T-helper 17 cell (primary cell): ENCODE measurements around the gene SPTBN1. TPM values are rescaled to one million over a fixed set of nuclear protein-coding genes. Genes with fewer than 3 reads are reported as not detected.

Experiments used
- ATAC-seq: fragments of 150-1000 bp; cut with Tn5 transposase; 2 replicates; pipeline ENCODE4 v1.10.0; 2021; ENCODE audit warnings: mild to moderate bottlenecking, moderate library complexity
- DNase-seq, 3 donors: peaks; one replicate each; pipeline versions ENCODE4 v3.0.0 to v3.0.0-alpha.2; 2020 to 2021
- H3K9me3 ChIP-seq: one replicate; pipeline ENCODE4 v1.7.0; 2013; ENCODE audit warnings: low read length, mild to moderate bottlenecking; ENCODE audit not compliant: control insufficient read depth, poor library complexity, severe bottlenecking
- H3K27ac Mint-ChIP-seq: one replicate; pipeline ENCODE4 v1.8.0; 2022; ENCODE audit warnings: mild to moderate bottlenecking, moderate library complexity, mixed read lengths
- H3K27me3 Mint-ChIP-seq: one replicate; pipeline ENCODE4 v1.8.0; 2022; ENCODE audit warnings: mixed read lengths
- H3K36me3 Mint-ChIP-seq: one replicate; pipeline ENCODE4 v1.8.0; 2022; ENCODE audit warnings: low read depth, mixed read lengths
- H3K4me1 Mint-ChIP-seq: one replicate; pipeline ENCODE4 v1.8.0; 2022; ENCODE audit warnings: mild to moderate bottlenecking, mixed read lengths
- H3K4me3 Mint-ChIP-seq: one replicate; pipeline ENCODE4 v1.8.0; 2022; ENCODE audit warnings: mild to moderate bottlenecking, moderate library complexity, mixed read lengths
- total RNA-seq, 4 donors: library from RNA in 2 of 4; stranded (reverse) in 2 of 4; gene quantifications; one replicate each; pipeline ENCODE4 v1.2.3 and lab custom pipeline; 2022 to 2026

The SPTBN1 gene
- total RNA-seq, 2 donors from 2014 or later, result 187 to 195 TPM

- H3K27ac Mint-ChIP-seq, result no peak overlapping the region
- H3K27me3 Mint-ChIP-seq, result no peaks in the 10 kb centered on the region
- H3K9me3 ChIP-seq, result no peaks in the 10 kb centered on the region
- DNase-seq (no peak), ATAC-seq (no peak)
- H3K36me3 Mint-ChIP-seq, result peaks cover 3% of the 10 kb centered on the region
- H3K4me1 Mint-ChIP-seq, result peaks cover 19% of the 10 kb centered on the region
- peak overlapping the region; percentile 45 for H3K4me3 Mint-ChIP-seq
Observed at GRCh38 chr2:54636415-54637139, 180.4 kb downstream of the SPTBN1 start.

- Mint-ChIP-seq H3K27ac (no peak overlapping the region), H3K36me3 (no peaks in the 10 kb centered on the region), H3K27me3 (no peaks in the 10 kb centered on the region), H3K4me1 (peaks cover 22% of the 10 kb centered on the region), H3K4me3 (no peak overlapping the region)
- no peaks in the 10 kb centered on the region for H3K9me3 ChIP-seq
- DNase-seq (no peak), ATAC-seq (no peak)
Observed at GRCh38 chr2:54638103-54638502, 182.0 kb downstream of the SPTBN1 start.

- H3K4me1 Mint-ChIP-seq, result peaks cover 22% of the 10 kb centered on the region
- no peak overlapping the region for H3K4me3 Mint-ChIP-seq
- H3K36me3 Mint-ChIP-seq, result no peaks in the 10 kb centered on the region
- H3K27ac Mint-ChIP-seq, result peak overlapping the region; percentile 85
- DNase-seq (no peak), ATAC-seq (no peak)
- H3K27me3 Mint-ChIP-seq, result no peaks in the 10 kb centered on the region
- H3K9me3 ChIP-seq, result no peaks in the 10 kb centered on the region
Observed at GRCh38 chr2:54638774-54639187, 182.7 kb downstream of the SPTBN1 start.

- H3K4me3 Mint-ChIP-seq, result no peak overlapping the region
- peaks cover 17% of the 10 kb centered on the region for H3K4me1 Mint-ChIP-seq
- no peaks in the 10 kb centered on the region for H3K9me3 ChIP-seq
- H3K27me3 Mint-ChIP-seq, result no peaks in the 10 kb centered on the region
- no peak for DNase-seq
- H3K27ac Mint-ChIP-seq, result no peak overlapping the region
- H3K36me3 Mint-ChIP-seq, result peaks cover 2% of the 10 kb centered on the region
- no peak for ATAC-seq
Observed at GRCh38 chr2:54639609-54640008, 183.5 kb downstream of the SPTBN1 start.

GRCh38 chr2:54640834-54641540 lies 184.9 kb downstream of the SPTBN1 start:
- H3K27me3 Mint-ChIP-seq, result no peaks in the 10 kb centered on the region
- H3K9me3 ChIP-seq, result no peaks in the 10 kb centered on the region
- H3K27ac Mint-ChIP-seq, result peak overlapping the region; percentile 39
- H3K4me3 Mint-ChIP-seq, result no peak overlapping the region
- peaks cover 7% of the 10 kb centered on the region for H3K4me1 Mint-ChIP-seq
- ATAC-seq, result no peak
- H3K36me3 Mint-ChIP-seq, result peaks cover 4% of the 10 kb centered on the region
- DNase-seq, result no peak

GRCh38 chr2:54641988-54642387 lies 185.9 kb downstream of the SPTBN1 start:
- no peaks in the 10 kb centered on the region for H3K9me3 ChIP-seq
- DNase-seq, result no peak
- Mint-ChIP-seq H3K27me3 (no peaks in the 10 kb centered on the region), H3K36me3 (peaks cover 4% of the 10 kb centered on the region), H3K4me3 (no peak overlapping the region), H3K4me1 (peaks cover 7% of the 10 kb centered on the region), H3K27ac (peak overlapping the region; percentile 78)
- no peak for ATAC-seq

GRCh38 chr2:54642677-54643430 lies 186.7 kb downstream of the SPTBN1 start:
- Mint-ChIP-seq H3K36me3 (peaks cover 4% of the 10 kb centered on the region), H3K27ac (peak overlapping the region; percentile 78), H3K4me3 (no peak overlapping the region), H3K27me3 (no peaks in the 10 kb centered on the region), H3K4me1 (peaks cover 5% of the 10 kb centered on the region)
- ATAC-seq (no peak), DNase-seq (no peak)
- H3K9me3 ChIP-seq, result no peaks in the 10 kb centered on the region

- ATAC-seq (no peak), DNase-seq (no peak)
- no peaks in the 10 kb centered on the region for H3K9me3 ChIP-seq
- Mint-ChIP-seq H3K27ac (no peak overlapping the region), H3K4me1 (peaks cover 5% of the 10 kb centered on the region), H3K4me3 (no peak overlapping the region), H3K27me3 (no peaks in the 10 kb centered on the region), H3K36me3 (peaks cover 8% of the 10 kb centered on the region)
Observed at GRCh38 chr2:54644236-54644635, 188.1 kb downstream of the SPTBN1 start.

- ATAC-seq (no peak), DNase-seq (no peak)
- peaks cover 10% of the 10 kb centered on the region for H3K36me3 Mint-ChIP-seq
- H3K27ac Mint-ChIP-seq, result peak overlapping the region; percentile 27
- H3K9me3 ChIP-seq, result no peaks in the 10 kb centered on the region
- H3K27me3 Mint-ChIP-seq, result no peaks in the 10 kb centered on the region
- H3K4me1 Mint-ChIP-seq, result peaks cover 4% of the 10 kb centered on the region
- H3K4me3 Mint-ChIP-seq, result no peak overlapping the region
Observed at GRCh38 chr2:54646170-54646927, 190.2 kb downstream of the SPTBN1 start.

GRCh38 chr2:54648256-54648655 lies 192.1 kb downstream of the SPTBN1 start:
- no peaks in the 10 kb centered on the region for H3K9me3 ChIP-seq
- Mint-ChIP-seq H3K27me3 (no peaks in the 10 kb centered on the region), H3K4me3 (no peak overlapping the region), H3K36me3 (peaks cover 14% of the 10 kb centered on the region), H3K27ac (peak overlapping the region; percentile 39), H3K4me1 (peaks cover 5% of the 10 kb centered on the region)
- no peak for ATAC-seq
- no peak for DNase-seq

- Mint-ChIP-seq H3K4me1 (peaks cover 5% of the 10 kb centered on the region), H3K4me3 (no peak overlapping the region), H3K36me3 (peaks cover 14% of the 10 kb centered on the region), H3K27ac (peak overlapping the region; percentile 16), H3K27me3 (no peaks in the 10 kb centered on the region)
- ATAC-seq, result no peak
- H3K9me3 ChIP-seq, result no peaks in the 10 kb centered on the region
- DNase-seq, result no peak
Observed at GRCh38 chr2:54649191-54649590, 193.1 kb downstream of the SPTBN1 start.

GRCh38 chr2:54649633-54650032 lies 193.5 kb downstream of the SPTBN1 start:
- H3K27ac Mint-ChIP-seq, result peak overlapping the region; percentile 16
- DNase-seq (no peak), ATAC-seq (no peak)
- no peaks in the 10 kb centered on the region for H3K27me3 Mint-ChIP-seq
- no peak overlapping the region for H3K4me3 Mint-ChIP-seq
- H3K9me3 ChIP-seq, result no peaks in the 10 kb centered on the region
- H3K36me3 Mint-ChIP-seq, result peaks cover 12% of the 10 kb centered on the region
- peaks cover 5% of the 10 kb centered on the region for H3K4me1 Mint-ChIP-seq

GRCh38 chr2:54650612-54651011 lies 194.5 kb downstream of the SPTBN1 start:
- Mint-ChIP-seq H3K27ac (no peak overlapping the region), H3K36me3 (peaks cover 11% of the 10 kb centered on the region), H3K27me3 (no peaks in the 10 kb centered on the region), H3K4me3 (no peak overlapping the region), H3K4me1 (peaks cover 5% of the 10 kb centered on the region)
- no peaks in the 10 kb centered on the region for H3K9me3 ChIP-seq
- no peak for ATAC-seq
- DNase-seq, result no peak
